MCF 10A (cell line): ENCODE measurements around the gene TMEM184B. TPM values are rescaled to one million over a fixed set of nuclear protein-coding genes. Genes with fewer than 3 reads are reported as not detected.
A peak's percentile ranks its signal among the peaks of the same experiment; 100 is the strongest.

ENCODE experiments used
- BruUV-seq: library from RNA; stranded (reverse); fragments of 400-500 nt; replicated peaks from 2 replicates; lab custom pipeline; 2021; lab: Mats Ljungman, UMichigan
- CTCF ChIA-PET: fragments of 300-600 bp; sonication (Branson Sonifier 250); formaldehyde crosslinking; extraction: SDS; loops from one replicate; lab custom pipeline; 2021; ENCODE audit warnings: antibody characterized with exemption, inconsistent platforms; lab: Yijun Ruan, JAX
- POLR2A ChIA-PET: fragments of 300-600, 350-650 bp; sonication (Branson Sonifier 250); formaldehyde crosslinking; extraction: SDS; loops from one replicate; lab custom pipeline; 2020; ENCODE audit warnings: antibody characterized with exemption, inconsistent platforms; lab: Yijun Ruan, JAX
- DNase-seq: peaks from one replicate; pipeline ENCODE4 v3.0.0-alpha.2; 2018; ENCODE audit not compliant: unreplicated experiment
- H3K27ac Mint-ChIP-seq: one replicate; pipeline ENCODE4 v1.8.0; 2022; ENCODE audit warnings: mild to moderate bottlenecking, low read depth, mixed read lengths; ENCODE audit not compliant: unreplicated experiment
- H3K27me3 Mint-ChIP-seq: one replicate; pipeline ENCODE4 v1.8.0; 2022; ENCODE audit warnings: mixed read lengths; ENCODE audit not compliant: insufficient read depth, unreplicated experiment
- H3K36me3 Mint-ChIP-seq: one replicate; pipeline ENCODE4 v1.8.0; 2022; ENCODE audit warnings: mild to moderate bottlenecking, moderate library complexity, mixed read lengths; ENCODE audit not compliant: insufficient read depth, unreplicated experiment
- H3K4me1 Mint-ChIP-seq: one replicate; pipeline ENCODE4 v1.8.0; 2022; ENCODE audit warnings: mixed read lengths; ENCODE audit not compliant: insufficient read depth, unreplicated experiment
- H3K4me3 Mint-ChIP-seq: one replicate; pipeline ENCODE4 v1.8.0; 2022; ENCODE audit warnings: mild to moderate bottlenecking, moderate library complexity, mixed read lengths; ENCODE audit not compliant: unreplicated experiment
- H3K9me3 Mint-ChIP-seq: one replicate; pipeline ENCODE4 v1.8.0; 2022; ENCODE audit warnings: mixed read lengths; ENCODE audit not compliant: unreplicated experiment
- intact Hi-C: fragments of 100-400 bp; cut with micrococcal nuclease; formaldehyde crosslinking; loops from 2 replicates; pipeline ENCODE4 v1.14.1; 2022
- total RNA-seq: library from RNA; stranded (reverse); gene quantifications from 2 replicates; pipeline ENCODE4 v1.2.3, GENCODE V29; 2022
- TF ChIP-seq, protein P1 (sequence below): fragments of 200-600 bp; IDR thresholded peaks from one replicate; pipeline ENCODE4 v1.8.0; 2022; ENCODE audit warnings: antibody characterized with exemption, mild to moderate bottlenecking; ENCODE audit not compliant: unreplicated experiment

Gene TMEM184B
- total RNA-seq, 1 experiment from 2014 or later: 58.7 TPM

DNA sequence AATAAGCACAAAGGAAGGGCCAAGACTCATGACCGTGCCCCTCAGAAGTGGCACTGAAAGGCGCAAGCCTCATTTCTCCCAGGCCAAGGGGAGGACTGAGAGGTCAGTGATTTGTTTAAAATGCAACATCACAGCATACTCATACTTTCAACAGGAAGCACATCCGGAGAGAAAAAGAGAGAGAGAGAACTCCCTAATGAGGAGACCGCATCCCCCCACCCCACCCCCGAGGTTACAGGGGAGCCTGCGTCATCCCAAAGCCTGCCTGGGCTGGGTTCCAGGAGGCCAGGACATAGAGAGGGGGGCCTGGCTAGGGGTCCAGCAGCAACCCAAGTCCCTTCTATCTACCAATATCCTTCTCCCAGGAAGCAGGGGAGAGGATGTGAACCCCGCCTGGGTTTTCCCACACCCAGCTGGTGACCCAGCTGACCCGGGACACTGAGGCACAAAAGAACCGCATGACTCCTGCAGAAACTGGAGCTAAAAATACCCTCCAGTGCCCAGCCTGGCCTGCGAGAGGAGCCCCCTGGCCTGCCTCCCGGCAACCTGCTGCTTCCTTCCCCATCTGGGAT, 40.7 kb upstream of the TMEM184B start:
- Mint-ChIP-seq H3K27me3 (no peaks in the 10 kb centered on the region), H3K27ac (peak overlapping the region; percentile 93), H3K36me3 (peaks cover 62% of the 10 kb centered on the region), H3K4me3 (peak overlapping the region; percentile 93), H3K4me1 (peaks cover 61% of the 10 kb centered on the region), H3K9me3 (no peaks in the 10 kb centered on the region)
- ChIA-PET POLR2A (interaction anchor here (0.6 to 10.0 kb wide), 14 partner anchors 8 to 993 kb away, joined by 3 to 146 read pairs (median 5); partner anchors contain the start of genes KDELR3, MAFF, PLA2G6 and TMEM184B), CTCF (interaction anchor here (1.6 kb wide), 1 partner anchor 8 kb away, joined by 10 read pairs; no protein-coding TSS in a partner anchor)
- TF ChIP-seq, protein P1, sequence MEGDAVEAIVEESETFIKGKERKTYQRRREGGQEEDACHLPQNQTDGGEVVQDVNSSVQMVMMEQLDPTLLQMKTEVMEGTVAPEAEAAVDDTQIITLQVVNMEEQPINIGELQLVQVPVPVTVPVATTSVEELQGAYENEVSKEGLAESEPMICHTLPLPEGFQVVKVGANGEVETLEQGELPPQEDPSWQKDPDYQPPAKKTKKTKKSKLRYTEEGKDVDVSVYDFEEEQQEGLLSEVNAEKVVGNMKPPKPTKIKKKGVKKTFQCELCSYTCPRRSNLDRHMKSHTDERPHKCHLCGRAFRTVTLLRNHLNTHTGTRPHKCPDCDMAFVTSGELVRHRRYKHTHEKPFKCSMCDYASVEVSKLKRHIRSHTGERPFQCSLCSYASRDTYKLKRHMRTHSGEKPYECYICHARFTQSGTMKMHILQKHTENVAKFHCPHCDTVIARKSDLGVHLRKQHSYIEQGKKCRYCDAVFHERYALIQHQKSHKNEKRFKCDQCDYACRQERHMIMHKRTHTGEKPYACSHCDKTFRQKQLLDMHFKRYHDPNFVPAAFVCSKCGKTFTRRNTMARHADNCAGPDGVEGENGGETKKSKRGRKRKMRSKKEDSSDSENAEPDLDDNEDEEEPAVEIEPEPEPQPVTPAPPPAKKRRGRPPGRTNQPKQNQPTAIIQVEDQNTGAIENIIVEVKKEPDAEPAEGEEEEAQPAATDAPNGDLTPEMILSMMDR: no peak
- intact Hi-C loops: loop anchor here (1.0 kb wide), 2 partner anchors 15 to 35 kb away; no protein-coding TSS in a partner anchor
- BruUV-seq: no TSS peak
- DNase-seq: peak; percentile 95

DNA sequence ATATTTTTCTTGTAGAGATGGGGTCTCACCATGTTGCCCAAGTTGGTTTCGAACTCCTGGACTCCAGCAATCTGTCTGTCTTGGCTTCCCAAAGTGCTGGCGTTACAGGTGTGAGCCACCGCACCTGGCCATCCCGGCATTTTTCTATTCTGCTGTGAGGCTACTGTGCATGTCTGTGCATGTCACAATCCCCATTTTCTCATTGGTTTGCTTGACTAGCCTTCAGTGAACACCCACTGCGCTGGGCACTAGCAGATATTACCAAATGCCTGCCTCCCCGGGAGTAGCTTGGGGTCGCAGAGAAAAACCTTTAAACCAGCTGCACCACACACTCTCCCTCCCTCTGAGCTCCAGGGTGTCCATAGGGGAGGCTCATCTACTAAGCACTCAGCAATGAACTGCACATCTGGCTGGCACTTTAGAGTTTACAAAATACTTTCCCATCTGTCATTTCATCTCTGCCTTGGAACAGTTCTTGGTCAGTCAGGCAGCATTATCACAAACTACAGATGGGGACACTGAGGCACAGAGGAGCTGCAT, 39.5 kb upstream of the TMEM184B start:
- no peaks in the 10 kb centered on the region for H3K9me3 Mint-ChIP-seq
- peak; percentile 82 for DNase-seq
- peak overlapping the region; percentile 93 for H3K4me3 Mint-ChIP-seq
- H3K4me1 Mint-ChIP-seq: peaks cover 69% of the 10 kb centered on the region
- intact Hi-C loops: no loop called here
- TF ChIP-seq, protein P1: no peak
- H3K27ac Mint-ChIP-seq: peak overlapping the region; percentile 93
- BruUV-seq: no TSS peak
- POLR2A ChIA-PET: interaction anchor here (0.6 to 10.0 kb wide), 13 partner anchors 11 to 141 kb away, joined by 3 to 146 read pairs (median 5); partner anchors contain the start of genes MAFF, PLA2G6 and TMEM184B
- CTCF ChIA-PET: interaction anchor here (0.6 to 0.7 kb wide), 4 partner anchors 41 to 241 kb away, joined by 3 read pairs; no protein-coding TSS in a partner anchor
- peaks cover 72% of the 10 kb centered on the region for H3K36me3 Mint-ChIP-seq
- H3K27me3 Mint-ChIP-seq: no peaks in the 10 kb centered on the region

DNA sequence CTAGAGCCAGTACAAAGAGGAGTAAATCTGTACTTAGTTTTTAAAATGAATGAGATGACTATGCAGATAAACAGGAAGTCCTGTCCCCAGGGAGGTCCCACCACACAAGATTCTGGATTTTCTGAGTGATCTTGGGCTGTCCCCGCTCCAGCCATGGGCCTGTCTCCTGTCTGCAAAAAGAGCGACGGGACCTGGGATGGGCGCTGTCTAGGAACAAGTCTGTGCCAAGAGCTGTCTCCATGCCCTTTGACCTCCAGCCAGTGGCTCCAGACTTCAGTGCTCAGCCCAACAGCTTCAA, 38.5 kb upstream of the TMEM184B start:
- POLR2A ChIA-PET: interaction anchor here (0.8 to 10.0 kb wide), 5 partner anchors 12 to 109 kb away, joined by 3 to 146 read pairs (median 10); partner anchors contain the start of genes MAFF and TMEM184B
- Mint-ChIP-seq H3K4me3 (no peak overlapping the region), H3K27me3 (no peaks in the 10 kb centered on the region), H3K4me1 (peaks cover 75% of the 10 kb centered on the region), H3K36me3 (peaks cover 83% of the 10 kb centered on the region), H3K9me3 (no peaks in the 10 kb centered on the region), H3K27ac (peak overlapping the region; percentile 93)
- no peak for DNase-seq
- CTCF ChIA-PET: interaction anchor here (0.6 to 0.9 kb wide), 2 partner anchors 14 to 210 kb away, joined by 3 to 4 read pairs; no protein-coding TSS in a partner anchor
- intact Hi-C loops: no loop called here
- TF ChIP-seq, protein P1: no peak
- BruUV-seq: no TSS peak
